K562 (cell line): ENCODE results near the gene UNC79. TPM values are rescaled to one million over a fixed set of nuclear protein-coding genes. Genes with fewer than 3 reads are reported as not detected.

Source experiments
- ATAC-seq: fragments of 200-7000 bp; cut with Tn5 transposase; 3 replicates; pipeline ENCODE4 v1.9.1; 2020; ENCODE audit warnings: moderate library complexity
- BruUV-seq: library from RNA; stranded (reverse); fragments of 400-500 nt; replicated peaks from 2 replicates; lab custom pipeline; 2021; lab: Mats Ljungman, UMichigan
- CTCF ChIA-PET: fragments of 300-600 bp; formaldehyde crosslinking; extraction: SDS; loops from one replicate; lab custom pipeline; 2021; ENCODE audit warnings: low intra/inter-chr PET ratio; lab: Yijun Ruan, JAX
- POLR2A ChIA-PET: fragments of 300-600, 350-650 bp; sonication (Branson Sonifier 250); formaldehyde crosslinking; extraction: SDS; loops from one replicate; lab custom pipeline; 2021; ENCODE audit warnings: antibody characterized with exemption, inconsistent platforms; lab: Yijun Ruan, JAX
- DNase-seq, 4 experiments: peaks; one replicate each; pipeline versions ENCODE4 v3.0.0 to v3.0.0-alpha.2; 2011 to 2018; ENCODE audit warnings: low spot score in 3 of 4, mixed read lengths in 3 of 4; ENCODE audit errors: extremely low read depth in 1 of 4
- FAIRE-seq: peaks from 2 replicates; lab custom pipeline; 2011; peaks lifted over from hg19 to GRCh38; lab: Jason Lieb, UNC
- H2AFZ ChIP-seq: 2 replicates; pipeline ENCODE4 v1.6.0; 2011; ENCODE audit warnings: low read depth, low read length, control low read depth, inconsistent platforms
- H3K27ac ChIP-seq: fragments of 200-600 bp; 3 replicates; pipeline ENCODE4 v1.8.0; 2011; ENCODE audit warnings: low read depth, mild to moderate bottlenecking, control low read depth, inconsistent platforms, low read length, moderate library complexity, mixed read lengths; ENCODE audit errors: extremely low read depth
- H3K27me3 ChIP-seq, 2 experiments: fragments of 300-600 bp in 1 of 2; 2 replicates in 1 of 2; 3 replicates in 1 of 2; pipeline versions ENCODE4 v1.6.0 to v1.8.0; 2011; ENCODE audit warnings: inconsistent platforms in 2 of 2, low read length in 2 of 2, mild to moderate bottlenecking in 1 of 2, mixed read lengths in 1 of 2, moderate library complexity in 1 of 2; ENCODE audit not compliant: control insufficient read depth in 2 of 2, insufficient read depth in 2 of 2
- H3K36me3 ChIP-seq: fragments of 300-600 bp; 3 replicates; pipeline ENCODE4 v1.8.0; 2011; ENCODE audit warnings: mild to moderate bottlenecking, low read length, inconsistent platforms; ENCODE audit not compliant: control insufficient read depth, insufficient read depth
- H3K4me1 ChIP-seq, 2 experiments: fragments of 200-600 bp in 1 of 2; replicated peaks in 1 of 2; 2 replicates in 1 of 2; 3 replicates in 1 of 2; pipeline versions ENCODE4 v1.5.1 to v1.8.0; 2011; ENCODE audit warnings: inconsistent platforms in 2 of 2, low read length in 2 of 2, mild to moderate bottlenecking in 1 of 2, mixed read lengths in 1 of 2, moderate library complexity in 1 of 2; ENCODE audit not compliant: control insufficient read depth in 2 of 2, insufficient read depth in 2 of 2
- H3K4me2 ChIP-seq: 2 replicates; pipeline ENCODE4 v1.6.1; 2011; ENCODE audit warnings: low read length, control low read depth, inconsistent platforms, mixed read lengths; ENCODE audit not compliant: insufficient read depth
- H3K4me3 ChIP-seq: fragments of 200-600 bp; sonication (generic), shearing (Covaris generic); 2 replicates; pipeline ENCODE4 v1.5.1; 2016; ENCODE audit warnings: control low read depth, inconsistent platforms
- H3K79me2 ChIP-seq: fragments of 200-600 bp; 3 replicates; pipeline ENCODE4 v1.8.0; 2011; ENCODE audit warnings: low read length, inconsistent platforms; ENCODE audit not compliant: control insufficient read depth, insufficient read depth
- H3K9ac ChIP-seq, 2 experiments: 2 replicates each; pipeline versions ENCODE4 v1.6.0 to v1.6.1; 2011; ENCODE audit warnings: low read depth in 2 of 2, low read length in 2 of 2, control low read depth in 1 of 2, inconsistent platforms in 1 of 2, mild to moderate bottlenecking in 1 of 2, mixed read lengths in 1 of 2; ENCODE audit not compliant: insufficient read depth in 1 of 2
- H3K9me1 ChIP-seq: one replicate; pipeline ENCODE4 v1.6.0; 2011; ENCODE audit warnings: inconsistent platforms, mild to moderate bottlenecking, low read length, moderate library complexity; ENCODE audit not compliant: control insufficient read depth, insufficient read depth
- H3K9me3 ChIP-seq: replicated peaks from 2 replicates; pipeline ENCODE4 v1.5.1; 2011; ENCODE audit warnings: low read depth, low read length, inconsistent platforms; ENCODE audit not compliant: control insufficient read depth, insufficient read depth
- H4K20me1 ChIP-seq: replicated peaks from 2 replicates; pipeline ENCODE4 v1.6.1; 2011; ENCODE audit warnings: low read length, inconsistent platforms, mixed read lengths; ENCODE audit not compliant: control insufficient read depth, insufficient read depth
- HINFP ChIP-seq: fragments of 450-650 bp; conservative IDR thresholded peaks from 2 replicates; pipeline ENCODE4 v1.6.1; 2016; ENCODE audit warnings: missing genetic modification characterization, low read depth, mild to moderate bottlenecking, control low read depth, missing compliant biosample characterization
- MLX ChIP-seq, 2 experiments: fragments of 450-650 bp in 1 of 2; sonication (generic) in 1 of 2; formaldehyde crosslinking; conservative IDR thresholded peaks; 2 replicates each; pipeline versions ENCODE4 v1.4.0 to v1.8.1; 2020 to 2022; ENCODE audit warnings: mild to moderate bottlenecking in 1 of 2, missing genetic modification reagents in 1 of 2
- MTA1 ChIP-seq: fragments of 450-650 bp; IDR thresholded peaks from 2 replicates; pipeline ENCODE4 v1.6.1; 2017; ENCODE audit warnings: borderline replicate concordance
- NFIC ChIP-seq: fragments of 450-650 bp; IDR thresholded peaks from 2 replicates; pipeline ENCODE4 v1.6.1; 2017; ENCODE audit warnings: mild to moderate bottlenecking, inconsistent platforms
- SMAD1 ChIP-seq: fragments of 150-350 bp; IDR thresholded peaks from 2 replicates; pipeline ENCODE4 v1.6.1; 2014; ENCODE audit warnings: low read length, low read depth; ENCODE audit not compliant: partially characterized antibody
- ZNF384 ChIP-seq: IDR thresholded peaks from 2 replicates; pipeline ENCODE4 v1.6.1; 2012; ENCODE audit warnings: low read depth, low read length, improper control_type of control experiment
- ZNF785 ChIP-seq: fragments of 250-450 bp; sonication (Bioruptor Pico); IDR thresholded peaks from 2 replicates; pipeline ENCODE4 v1.4.0; 2020; ENCODE audit warnings: mild to moderate bottlenecking
- in situ Hi-C: fragments of 300-500 bp; cut with MboI; formaldehyde crosslinking; loops from 4 replicates; pipeline ENCODE4 v1.15.0; 2018; ENCODE audit warnings: inconsistent platforms, mixed read lengths
- intact Hi-C: fragments of 100-400 bp; cut with micrococcal nuclease; formaldehyde crosslinking; loops from 2 replicates; pipeline ENCODE4 v1.14.2; 2022
- polyA plus RNA-seq, 8 experiments: library from polyadenylated mRNA; depleted of rRNA in 4 of 8; stranded (reverse) in 5 of 8; unstranded in 3 of 8; fragments of >200 nt; fragmentation: Nextera tagmentation in 2 of 8; fragmentation: Illumina TruSeq in 1 of 8; extraction: Ambion mirVana in 2 of 8; extraction: Trizol in 1 of 8; gene quantifications; 2 replicates each; pipeline versions ENCODE4 v1.2.1 to v1.2.3, GENCODE V29; 2011 to 2014; ENCODE audit warnings: inconsistent platforms in 1 of 8, missing spikeins in 1 of 8
- total RNA-seq, 7 experiments: library from RNA; depleted of rRNA in 6 of 7; stranded (reverse); fragments of >200 nt in 6 of 7; fragmentation: Illumina TruSeq in 2 of 7; extraction: Trizol in 2 of 7; gene quantifications; 2 replicates each; pipeline versions ENCODE4 v1.2.1 to v1.2.3, GENCODE V29; 2011 to 2021; ENCODE audit warnings: low replicate concordance in 1 of 7

The UNC79 gene
- total and polyA plus RNA-seq, 9 of the 15 experiments (the other 6 are each of a cell fraction or from before 2014, with no cell fraction given), result under 0.01 to 0.04 (median 0.01) TPM; not detected in 6

- H3K9me3 ChIP-seq, result no peaks in the 10 kb centered on the region
- TF ChIP-seq ZNF384 (no peak), HINFP (tag) (no peak), MTA1 (no peak), NFIC (no peak), MLX (CRISPR knock-in tag; conservative IDR thresholded peaks at IDR 0.05) (no peak), SMAD1 (no peak), ZNF785 (CRISPR knock-in tag) (no peak)
- no peak overlapping the region for H3K4me2 ChIP-seq
- DNase-seq (no peak), FAIRE-seq (no peak), ATAC-seq (no peak)
- CTCF ChIA-PET, result no interaction called here
- H3K4me3 ChIP-seq, result no peak overlapping the region
- no peaks in the 10 kb centered on the region for H3K4me1 ChIP-seq
- no peak overlapping the region for H3K27ac ChIP-seq
- no peak overlapping the region for H2AFZ ChIP-seq
- H3K79me2 ChIP-seq, result no peaks in the 10 kb centered on the region
- H3K9ac ChIP-seq, result no peak overlapping the region
- no peaks in the 10 kb centered on the region for H3K36me3 ChIP-seq
- in situ Hi-C loops (no loop called here), intact Hi-C loops (no loop called here)
- no peaks in the 10 kb centered on the region for H3K27me3 ChIP-seq
- H4K20me1 ChIP-seq, result no peaks in the 10 kb centered on the region
- POLR2A ChIA-PET, result interaction anchor here (1.2 kb wide), 1 partner anchor 13 kb away, joined by 3 read pairs; no protein-coding TSS in a partner anchor
- BruUV-seq, result no TSS peak
- no peaks in the 10 kb centered on the region for H3K9me1 ChIP-seq
These were observed 32.2 kb upstream of the UNC79 start for GRCh38 chr14:93398491-93398890.
